PFSK-1 (cell line): ENCODE measurements around the gene FLAD1.

ENCODE experiments used
- SIN3A ChIP-seq: IDR thresholded peaks from 2 replicates; pipeline ENCODE4 v1.6.1; 2012; ENCODE audit warnings: mild to moderate bottlenecking, low read length, moderate library complexity, borderline replicate concordance; ENCODE audit not compliant: insufficient read depth
- TAF1 ChIP-seq: IDR thresholded peaks from 2 replicates; pipeline ENCODE4 v1.6.1; 2012; ENCODE audit warnings: low read length, control low read depth, borderline replicate concordance; ENCODE audit not compliant: insufficient read depth

- no peak for TF ChIP-seq SIN3A
- no peak for TF ChIP-seq TAF1
These were observed 26.6 kb downstream of the FLAD1 start for GRCh38 chr1:155009742-155010141.
